Measurements from ENCODE around the gene ZNF69.
"Not testable (repeated sequence)": the region's sequence is repeated elsewhere in the genome, so short reads cannot be mapped to it uniquely, and the experiment has no call there.

The ZNF69 gene

GRCh38 chr19:11887611-11888531 lies at the start of gene ZNF69:
TSS of gene ZNF69 (plus strand) at chr19:11887782. CDS start at chr19:11887924, 142 bp downstream.
- ATAC-seq, result peak; percentile 85
- peak within 1 kb of the TSS; percentile 86 for H3K4me3 Mint-ChIP-seq

GRCh38 chr19:11843722-11844121 lies 43.9 kb upstream of the ZNF69 start:
- no peaks in the 10 kb centered on the region for H3K27me3 Mint-ChIP-seq
- peaks cover 12% of the 10 kb centered on the region for H3K9me3 Mint-ChIP-seq
- peak overlapping the region; percentile 5 for H3K27ac Mint-ChIP-seq
- H3K4me3 Mint-ChIP-seq, result no peak overlapping the region
- DNase-seq (no peak), ATAC-seq (no peak)
- H3K36me3 Mint-ChIP-seq (ENCODE audit: low read depth), result no peaks in the 10 kb centered on the region
- H3K4me1 Mint-ChIP-seq, result peaks cover 19% of the 10 kb centered on the region

More at GRCh38 chr19:11887611-11888531, at the start of gene ZNF69:
- Mint-ChIP-seq H3K27me3 (no peaks in the 10 kb centered on the region), H3K27ac (peak within 1 kb of the TSS; percentile 81), H3K36me3 (ENCODE audit: low read depth) (no peaks in the 10 kb centered on the region), H3K4me1 (peaks cover 19% of the 10 kb centered on the region), H3K9me3 (peaks cover 3% of the 10 kb centered on the region)
- DNase-seq, result peak; percentile 77

GRCh38 chr19:11847615-11848014 lies 40.0 kb upstream of the ZNF69 start:
- H3K4me1 Mint-ChIP-seq, result peaks cover 36% of the 10 kb centered on the region

GRCh38 chr19:11848200-11848593 lies 39.4 kb upstream of the ZNF69 start:
- peak overlapping the region; percentile 81 for H3K27ac Mint-ChIP-seq
- no peaks in the 10 kb centered on the region for H3K27me3 Mint-ChIP-seq
- ATAC-seq, result no peak
- peaks cover 31% of the 10 kb centered on the region for H3K4me1 Mint-ChIP-seq
- peaks cover 3% of the 10 kb centered on the region for H3K9me3 Mint-ChIP-seq
- no peak for DNase-seq
- peaks cover 18% of the 10 kb centered on the region for H3K36me3 Mint-ChIP-seq (ENCODE audit: low read depth)
- peak overlapping the region; percentile 82 for H3K4me3 Mint-ChIP-seq

More at GRCh38 chr19:11847615-11848014, 40.0 kb upstream of the ZNF69 start:
- not testable (repeated sequence) for H3K27ac Mint-ChIP-seq, H3K9me3 Mint-ChIP-seq, H3K27me3 Mint-ChIP-seq, DNase-seq, H3K4me3 Mint-ChIP-seq, ATAC-seq
- H3K36me3 Mint-ChIP-seq (ENCODE audit: low read depth), result peaks cover 16% of the 10 kb centered on the region

GRCh38 chr19:11848594-11849469 lies 38.8 kb upstream of the ZNF69 start, which contains the start of gene ZNF439:
TSS of gene ZNF439 (plus strand) at chr19:11848726. CDS start at chr19:11848868, 142 bp downstream.
- no peaks in the 10 kb centered on the region for H3K27me3 Mint-ChIP-seq
- DNase-seq, result peak; percentile 91
- ATAC-seq, result peak; percentile 98
- H3K4me3 Mint-ChIP-seq, result peak within 1 kb of the TSS; percentile 82
- H3K27ac Mint-ChIP-seq, result peak within 1 kb of the TSS; percentile 83
- no peaks in the 10 kb centered on the region for H3K9me3 Mint-ChIP-seq
- peaks cover 26% of the 10 kb centered on the region for H3K4me1 Mint-ChIP-seq
- H3K36me3 Mint-ChIP-seq (ENCODE audit: low read depth), result peaks cover 22% of the 10 kb centered on the region

- H3K27ac Mint-ChIP-seq, H3K9me3 Mint-ChIP-seq, H3K4me3 Mint-ChIP-seq, ATAC-seq, DNase-seq, H3K27me3 Mint-ChIP-seq: not testable (repeated sequence)
- H3K4me1 Mint-ChIP-seq, result peaks cover 26% of the 10 kb centered on the region
- peaks cover 31% of the 10 kb centered on the region for H3K36me3 Mint-ChIP-seq (ENCODE audit: low read depth)
Measured at GRCh38 chr19:11850289-11850688, 37.3 kb upstream of the ZNF69 start.

- Mint-ChIP-seq H3K4me1 (peaks cover 22% of the 10 kb centered on the region), H3K36me3 (ENCODE audit: low read depth) (peaks cover 52% of the 10 kb centered on the region), H3K9me3 (peaks cover 28% of the 10 kb centered on the region)
Measured at GRCh38 chr19:11853358-11853757, 34.2 kb upstream of the ZNF69 start.

GRCh38 chr19:11856596-11857250 lies 30.9 kb upstream of the ZNF69 start:
- H3K4me1 Mint-ChIP-seq, result no peaks in the 10 kb centered on the region
- H3K27me3 Mint-ChIP-seq, result no peaks in the 10 kb centered on the region
- no peak overlapping the region for H3K4me3 Mint-ChIP-seq
- peaks cover 60% of the 10 kb centered on the region for H3K9me3 Mint-ChIP-seq
- peaks cover 69% of the 10 kb centered on the region for H3K36me3 Mint-ChIP-seq (ENCODE audit: low read depth)
- DNase-seq, result no peak
- no peak overlapping the region for H3K27ac Mint-ChIP-seq
- ATAC-seq, result no peak

More at GRCh38 chr19:11853358-11853757, 34.2 kb upstream of the ZNF69 start:
- ATAC-seq, result no peak
- H3K27me3 Mint-ChIP-seq, result no peaks in the 10 kb centered on the region
- no peak overlapping the region for H3K4me3 Mint-ChIP-seq
- no peak overlapping the region for H3K27ac Mint-ChIP-seq
- DNase-seq, result no peak

GRCh38 chr19:11860721-11861120 lies 26.9 kb upstream of the ZNF69 start:
- H3K36me3 Mint-ChIP-seq (ENCODE audit: low read depth), result peaks cover 82% of the 10 kb centered on the region
- peaks cover 85% of the 10 kb centered on the region for H3K9me3 Mint-ChIP-seq
- no peak overlapping the region for H3K27ac Mint-ChIP-seq
- no peak for DNase-seq
- H3K4me3 Mint-ChIP-seq, result no peak overlapping the region
- H3K4me1 Mint-ChIP-seq, result no peaks in the 10 kb centered on the region
- no peaks in the 10 kb centered on the region for H3K27me3 Mint-ChIP-seq
- ATAC-seq, result no peak

- no peak overlapping the region for H3K27ac Mint-ChIP-seq
- DNase-seq (no peak), ATAC-seq (no peak)
- H3K36me3 Mint-ChIP-seq (ENCODE audit: low read depth), result peaks cover 82% of the 10 kb centered on the region
- no peaks in the 10 kb centered on the region for H3K27me3 Mint-ChIP-seq
- H3K4me1 Mint-ChIP-seq, result no peaks in the 10 kb centered on the region
- no peak overlapping the region for H3K4me3 Mint-ChIP-seq
- H3K9me3 Mint-ChIP-seq, result peaks cover 85% of the 10 kb centered on the region
Measured at GRCh38 chr19:11861301-11861700, 26.3 kb upstream of the ZNF69 start.

GRCh38 chr19:11867766-11868165 lies 19.8 kb upstream of the ZNF69 start:
- Mint-ChIP-seq H3K9me3 (peaks cover 72% of the 10 kb centered on the region), H3K36me3 (ENCODE audit: low read depth) (peaks cover 75% of the 10 kb centered on the region)
- H3K27me3 Mint-ChIP-seq, H3K4me1 Mint-ChIP-seq, DNase-seq, H3K27ac Mint-ChIP-seq, H3K4me3 Mint-ChIP-seq, ATAC-seq: not testable (repeated sequence)

GRCh38 chr19:11868188-11868587 lies 19.4 kb upstream of the ZNF69 start:
- Mint-ChIP-seq H3K4me3 (no peak overlapping the region), H3K27me3 (no peaks in the 10 kb centered on the region), H3K27ac (no peak overlapping the region), H3K4me1 (no peaks in the 10 kb centered on the region), H3K36me3 (ENCODE audit: low read depth) (peaks cover 73% of the 10 kb centered on the region), H3K9me3 (peaks cover 69% of the 10 kb centered on the region)
- DNase-seq (no peak), ATAC-seq (no peak)

GRCh38 chr19:11872624-11873023 lies 15.0 kb upstream of the ZNF69 start:
- peaks cover 31% of the 10 kb centered on the region for H3K36me3 Mint-ChIP-seq (ENCODE audit: low read depth)
- no peaks in the 10 kb centered on the region for H3K27me3 Mint-ChIP-seq
- DNase-seq (no peak), ATAC-seq (no peak)
- no peak overlapping the region for H3K4me3 Mint-ChIP-seq
- H3K27ac Mint-ChIP-seq, result no peak overlapping the region
- peaks cover 33% of the 10 kb centered on the region for H3K9me3 Mint-ChIP-seq
- no peaks in the 10 kb centered on the region for H3K4me1 Mint-ChIP-seq

- Mint-ChIP-seq H3K36me3 (ENCODE audit: low read depth) (peaks cover 19% of the 10 kb centered on the region), H3K27ac (no peak overlapping the region), H3K27me3 (no peaks in the 10 kb centered on the region), H3K4me1 (no peaks in the 10 kb centered on the region), H3K9me3 (peaks cover 22% of the 10 kb centered on the region), H3K4me3 (no peak overlapping the region)
- DNase-seq, result no peak
- no peak for ATAC-seq
Measured at GRCh38 chr19:11873762-11874161, 13.8 kb upstream of the ZNF69 start.
